Measurements from ENCODE around the gene YARS1.
A peak's percentile ranks its signal among the peaks of the same experiment; 100 is the strongest.

The YARS1 gene

DNA sequence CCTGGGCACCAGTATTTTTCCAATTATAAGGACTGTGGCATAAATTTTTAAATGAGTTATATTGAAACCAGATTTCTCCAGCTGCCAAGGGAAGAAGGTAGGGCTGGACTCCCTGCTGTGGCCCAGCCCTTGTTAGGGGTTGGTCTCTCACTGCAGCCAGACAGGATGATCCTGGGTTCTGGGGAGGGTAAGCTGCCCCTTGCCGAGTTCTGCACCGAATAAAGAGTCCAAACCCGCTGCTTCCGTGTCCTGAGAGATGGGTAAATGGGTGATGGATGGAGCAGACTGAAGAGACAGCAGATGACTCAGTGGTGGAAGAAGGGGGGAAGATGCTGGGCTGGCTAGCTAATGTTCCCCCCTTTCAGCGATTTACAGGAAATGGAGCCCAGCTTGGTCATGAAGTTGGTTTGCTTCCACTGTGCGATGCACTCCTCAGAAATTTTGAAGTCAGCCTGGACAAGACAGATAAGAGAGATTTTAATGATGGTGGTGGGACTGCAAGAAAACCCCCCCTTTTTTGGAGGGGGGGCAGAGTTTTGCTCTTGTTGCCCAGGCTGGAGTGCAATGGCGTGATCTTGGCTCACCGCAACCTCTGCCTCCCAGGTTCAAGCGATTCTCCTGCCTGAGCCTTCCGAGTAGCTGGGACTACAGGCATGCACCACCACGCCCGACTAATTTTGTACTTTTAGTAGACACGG is 41.4 kb downstream of the YARS1 start:
- DNase-seq, result no peak

DNA sequence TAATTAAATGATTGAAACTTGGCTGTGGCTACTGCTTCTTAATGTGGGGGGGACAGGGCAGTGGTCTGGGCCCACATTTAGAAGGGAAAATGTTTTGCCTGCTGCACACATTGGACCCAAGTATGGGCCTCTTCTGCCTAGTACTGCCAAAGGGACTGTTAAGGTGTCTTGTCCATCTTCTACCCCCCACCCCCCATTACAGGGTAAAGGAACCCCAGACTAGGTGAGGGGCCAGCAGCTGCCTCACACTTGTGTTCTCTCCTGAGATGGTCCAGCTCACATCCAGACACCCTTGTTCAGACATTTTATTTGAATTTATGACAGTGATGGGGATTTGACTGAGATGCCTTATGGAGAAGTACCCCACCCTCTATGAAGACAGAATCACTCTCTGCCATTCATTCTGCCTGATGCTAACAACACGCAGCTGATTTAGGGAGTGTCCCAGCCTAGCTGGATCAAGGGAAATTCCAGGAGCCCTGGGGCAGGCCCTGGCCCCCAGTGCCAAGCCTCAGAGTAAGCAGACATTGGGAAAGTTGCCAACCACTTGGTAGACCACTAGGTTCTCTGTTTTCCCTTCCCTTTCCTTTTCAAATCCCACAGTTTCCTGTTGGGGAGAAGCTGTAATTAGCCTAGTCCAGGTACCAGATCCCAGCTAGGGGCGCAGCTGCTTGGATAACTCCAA is 42.1 kb downstream of the YARS1 start:
- DNase-seq, result no peak

DNA sequence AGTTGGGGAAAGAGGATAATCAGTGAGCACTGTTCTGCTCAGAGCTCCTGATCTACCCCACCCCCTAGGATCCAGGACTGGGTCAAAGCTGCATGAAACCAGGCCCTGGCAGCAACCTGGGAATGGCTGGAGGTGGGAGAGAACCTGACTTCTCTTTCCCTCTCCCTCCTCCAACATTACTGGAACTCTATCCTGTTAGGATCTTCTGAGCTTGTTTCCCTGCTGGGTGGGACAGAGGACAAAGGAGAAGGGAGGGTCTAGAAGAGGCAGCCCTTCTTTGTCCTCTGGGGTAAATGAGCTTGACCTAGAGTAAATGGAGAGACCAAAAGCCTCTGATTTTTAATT is 42.7 kb downstream of the YARS1 start:
- no peak for DNase-seq

DNA sequence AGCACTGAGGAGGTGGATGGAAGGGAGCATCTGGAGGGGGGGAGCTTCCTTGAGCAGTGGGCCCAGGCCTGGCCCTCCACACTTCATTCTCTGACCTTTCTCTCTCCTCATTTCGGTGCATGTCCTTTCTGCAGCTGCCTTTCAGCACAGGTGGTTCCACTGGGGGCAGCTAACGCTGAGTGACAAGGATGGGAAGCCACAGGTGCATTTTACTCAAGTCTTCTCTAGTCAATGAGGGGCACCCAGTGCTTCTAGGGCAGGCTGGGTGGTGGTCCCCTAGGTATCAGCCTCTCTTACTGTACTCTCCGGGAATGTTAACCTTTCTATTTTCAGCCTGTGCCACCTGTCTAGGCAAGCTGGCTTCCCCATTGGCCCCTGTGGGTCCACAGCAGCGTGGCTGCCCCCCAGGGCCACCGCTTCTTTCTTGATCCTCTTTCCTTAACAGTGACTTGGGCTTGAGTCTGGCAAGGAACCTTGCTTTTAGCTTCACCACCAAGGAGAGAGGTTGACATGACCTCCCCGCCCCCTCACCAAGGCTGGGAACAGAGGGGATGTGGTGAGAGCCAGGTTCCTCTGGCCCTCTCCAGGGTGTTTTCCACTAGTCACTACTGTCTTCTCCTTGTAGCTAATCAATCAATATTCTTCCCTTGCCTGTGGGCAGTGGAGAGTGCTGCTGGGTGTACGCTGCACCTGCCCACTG is 43.2 kb downstream of the YARS1 start:
- no peak for DNase-seq

DNA sequence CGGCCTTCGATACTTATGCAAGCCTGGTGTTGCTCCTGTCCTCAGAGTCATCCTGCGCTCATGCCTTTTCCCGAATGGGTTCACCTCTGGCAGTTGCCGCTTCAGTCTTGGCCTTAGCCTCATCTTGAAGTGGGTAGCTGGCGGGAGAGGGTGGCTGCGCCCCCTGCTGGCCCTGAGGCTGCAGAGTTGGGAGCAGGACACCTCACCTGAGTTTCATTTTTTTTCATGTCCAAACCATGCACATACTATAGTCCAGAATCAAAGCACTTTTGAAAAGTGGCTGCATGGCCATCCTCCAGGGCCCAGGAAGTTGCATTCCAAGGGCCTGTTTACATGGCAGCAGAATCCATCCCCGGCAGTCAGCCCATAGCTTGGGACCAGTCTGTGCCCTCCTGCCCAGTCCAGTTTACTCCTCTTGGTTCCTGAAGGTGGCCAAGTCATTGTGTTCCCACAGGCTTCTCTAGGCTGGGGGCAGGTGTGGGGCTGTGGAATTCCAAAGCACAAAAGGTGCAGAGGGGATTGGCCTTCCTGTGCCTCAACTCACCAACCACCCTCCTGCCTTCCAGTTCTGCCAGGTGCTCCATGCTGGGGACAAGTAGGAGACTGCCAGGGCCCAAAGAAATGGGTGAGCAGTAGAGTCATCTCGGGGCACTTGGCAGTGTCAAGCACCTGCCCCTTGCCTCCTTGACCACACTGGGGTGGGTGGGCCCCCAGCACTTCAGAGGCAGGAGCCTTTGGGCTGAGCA is 44.0 kb downstream of the YARS1 start:
- DNase-seq, result peak; percentile 78

DNA sequence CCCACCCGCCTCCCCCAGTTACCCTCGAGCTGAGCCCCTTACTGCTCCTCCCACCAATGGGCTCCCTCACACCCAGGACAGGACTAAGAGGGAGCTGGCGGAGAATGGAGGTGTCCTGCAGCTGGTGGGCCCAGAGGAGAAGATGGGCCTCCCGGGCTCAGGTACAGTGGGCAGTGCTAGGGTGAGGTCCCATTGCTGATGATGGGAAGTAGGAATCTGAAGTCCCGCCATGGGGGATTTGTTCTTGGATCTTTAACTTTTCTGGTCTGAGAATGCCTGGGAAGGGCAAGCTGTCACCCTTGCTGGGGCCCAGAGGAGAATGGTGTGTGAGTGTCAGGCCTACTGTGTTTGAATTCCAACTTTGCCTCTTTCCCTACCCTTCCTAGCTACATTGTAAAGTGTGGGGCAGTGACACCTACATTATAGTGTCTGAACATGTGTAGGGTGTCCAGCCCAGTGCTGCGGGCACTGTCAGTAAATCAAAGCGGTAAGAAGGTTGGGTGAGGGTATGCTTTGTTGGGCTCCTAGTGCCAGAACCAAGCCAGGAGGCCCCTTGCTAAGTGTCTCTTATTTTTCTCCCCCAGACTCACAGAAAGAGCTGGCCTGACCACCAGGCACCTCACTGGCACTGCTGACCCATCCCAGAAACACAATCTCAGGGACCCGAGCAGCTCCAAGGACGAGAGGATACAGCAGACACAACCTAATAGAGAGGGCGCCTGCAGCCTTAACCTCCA is 44.7 kb downstream of the YARS1 start:
- no peak for DNase-seq

DNA sequence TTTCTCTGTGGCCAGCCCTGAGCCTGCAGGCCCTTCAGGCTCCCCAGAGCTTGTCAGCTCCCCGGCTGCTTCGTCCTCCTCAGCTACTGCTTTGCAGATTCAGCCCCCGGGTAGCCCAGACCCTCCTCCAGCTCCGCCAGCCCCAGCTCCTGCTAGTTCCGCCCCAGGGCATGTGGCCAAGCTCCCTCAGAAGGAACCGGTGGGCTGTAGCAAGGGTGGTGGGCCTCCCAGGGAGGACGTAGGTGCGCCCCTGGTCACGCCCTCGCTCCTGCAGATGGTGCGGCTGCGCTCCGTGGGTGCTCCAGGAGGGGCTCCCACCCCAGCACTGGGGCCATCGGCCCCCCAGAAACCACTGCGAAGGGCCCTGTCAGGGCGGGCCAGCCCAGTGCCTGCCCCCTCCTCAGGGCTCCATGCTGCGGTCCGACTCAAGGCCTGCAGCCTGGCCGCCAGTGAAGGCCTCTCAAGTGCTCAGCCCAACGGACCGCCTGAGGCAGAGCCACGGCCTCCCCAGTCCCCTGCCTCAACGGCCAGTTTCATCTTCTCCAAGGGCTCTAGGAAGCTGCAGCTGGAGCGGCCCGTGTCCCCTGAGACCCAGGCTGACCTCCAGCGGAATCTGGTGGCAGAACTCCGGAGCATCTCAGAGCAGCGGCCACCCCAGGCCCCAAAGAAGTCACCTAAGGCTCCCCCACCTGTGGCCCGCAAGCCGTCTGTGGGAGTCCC is 45.4 kb downstream of the YARS1 start:
- no peak for DNase-seq

DNA sequence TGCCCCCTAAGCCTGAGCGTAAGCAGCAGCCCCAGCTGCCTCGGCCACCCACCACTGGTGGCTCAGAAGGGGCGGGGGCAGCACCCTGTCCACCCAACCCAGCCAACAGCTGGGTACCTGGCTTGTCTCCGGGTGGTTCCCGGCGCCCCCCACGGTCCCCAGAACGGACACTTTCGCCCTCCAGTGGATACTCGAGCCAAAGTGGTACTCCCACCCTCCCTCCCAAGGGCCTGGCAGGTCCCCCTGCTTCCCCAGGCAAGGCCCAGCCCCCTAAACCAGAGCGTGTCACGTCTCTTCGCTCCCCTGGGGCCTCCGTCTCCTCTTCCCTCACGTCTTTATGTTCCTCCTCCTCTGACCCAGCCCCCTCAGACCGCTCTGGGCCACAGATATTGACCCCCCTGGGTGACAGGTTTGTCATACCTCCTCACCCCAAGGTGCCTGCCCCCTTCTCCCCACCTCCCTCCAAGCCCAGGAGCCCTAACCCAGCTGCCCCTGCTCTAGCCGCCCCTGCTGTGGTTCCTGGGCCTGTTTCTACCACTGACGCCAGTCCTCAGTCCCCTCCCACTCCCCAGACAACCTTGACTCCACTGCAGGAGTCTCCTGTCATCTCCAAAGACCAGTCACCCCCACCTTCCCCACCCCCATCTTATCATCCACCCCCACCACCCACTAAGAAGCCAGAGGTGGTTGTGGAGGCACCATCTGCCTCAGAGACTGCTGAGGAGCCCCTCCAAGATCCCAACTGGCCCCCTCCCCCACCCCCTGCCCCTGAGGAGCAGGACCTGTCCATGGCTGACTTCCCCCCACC is 46.2 kb downstream of the YARS1 start:
- no peak for DNase-seq

DNA sequence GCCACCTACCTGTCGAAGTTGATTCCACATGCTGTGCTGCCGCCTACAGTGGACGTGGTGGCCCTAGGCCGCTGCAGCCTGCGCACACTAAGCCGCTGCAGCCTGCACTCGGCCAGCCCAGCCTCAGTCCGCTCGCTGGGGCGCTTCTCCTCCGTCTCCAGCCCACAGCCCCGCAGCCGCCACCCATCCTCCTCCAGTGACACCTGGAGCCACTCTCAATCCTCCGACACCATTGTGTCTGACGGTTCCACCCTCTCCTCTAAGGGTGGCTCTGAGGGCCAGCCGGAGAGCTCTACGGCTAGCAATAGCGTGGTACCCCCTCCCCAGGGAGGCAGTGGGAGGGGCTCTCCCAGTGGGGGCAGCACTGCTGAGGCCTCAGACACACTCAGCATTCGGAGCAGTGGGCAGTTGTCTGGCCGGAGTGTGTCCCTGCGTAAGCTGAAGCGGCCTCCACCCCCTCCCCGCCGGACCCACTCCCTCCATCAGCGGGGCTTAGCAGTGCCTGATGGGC is 46.9 kb downstream of the YARS1 start:
- DNase-seq, result no peak

DNA sequence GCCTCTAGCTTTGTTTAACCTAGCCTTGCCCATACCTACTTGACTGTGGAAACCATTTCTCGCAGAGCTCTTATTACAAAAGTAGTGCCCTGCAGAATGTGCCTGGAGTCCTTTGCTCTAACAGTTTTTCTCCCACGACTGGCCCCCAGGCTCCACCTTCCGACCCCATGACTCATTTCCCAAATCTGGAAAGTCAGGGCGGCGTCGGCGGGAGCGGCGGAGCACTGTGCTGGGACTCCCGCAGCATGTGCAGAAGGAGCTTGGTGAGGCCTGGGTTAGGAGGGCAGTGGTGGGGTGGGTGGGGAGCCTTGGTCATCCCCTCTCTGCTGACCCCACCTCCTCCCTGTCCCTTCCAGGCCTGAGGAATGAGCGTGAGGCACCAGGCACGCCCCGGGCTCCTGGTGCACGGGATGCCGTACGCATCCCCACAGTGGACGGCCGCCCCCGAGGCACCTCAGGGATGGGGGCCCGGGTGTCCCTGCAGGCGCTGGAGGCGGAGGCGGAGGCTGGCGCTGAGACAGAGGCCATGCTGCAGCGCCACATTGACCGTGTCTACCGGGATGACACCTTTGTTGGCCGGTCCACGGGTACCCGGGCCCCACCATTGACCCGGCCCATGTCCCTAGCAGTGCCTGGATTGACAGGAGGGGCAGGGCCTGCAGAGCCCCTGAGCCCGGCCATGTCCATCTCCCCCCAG is 47.5 kb downstream of the YARS1 start:
- no peak for DNase-seq

DNA sequence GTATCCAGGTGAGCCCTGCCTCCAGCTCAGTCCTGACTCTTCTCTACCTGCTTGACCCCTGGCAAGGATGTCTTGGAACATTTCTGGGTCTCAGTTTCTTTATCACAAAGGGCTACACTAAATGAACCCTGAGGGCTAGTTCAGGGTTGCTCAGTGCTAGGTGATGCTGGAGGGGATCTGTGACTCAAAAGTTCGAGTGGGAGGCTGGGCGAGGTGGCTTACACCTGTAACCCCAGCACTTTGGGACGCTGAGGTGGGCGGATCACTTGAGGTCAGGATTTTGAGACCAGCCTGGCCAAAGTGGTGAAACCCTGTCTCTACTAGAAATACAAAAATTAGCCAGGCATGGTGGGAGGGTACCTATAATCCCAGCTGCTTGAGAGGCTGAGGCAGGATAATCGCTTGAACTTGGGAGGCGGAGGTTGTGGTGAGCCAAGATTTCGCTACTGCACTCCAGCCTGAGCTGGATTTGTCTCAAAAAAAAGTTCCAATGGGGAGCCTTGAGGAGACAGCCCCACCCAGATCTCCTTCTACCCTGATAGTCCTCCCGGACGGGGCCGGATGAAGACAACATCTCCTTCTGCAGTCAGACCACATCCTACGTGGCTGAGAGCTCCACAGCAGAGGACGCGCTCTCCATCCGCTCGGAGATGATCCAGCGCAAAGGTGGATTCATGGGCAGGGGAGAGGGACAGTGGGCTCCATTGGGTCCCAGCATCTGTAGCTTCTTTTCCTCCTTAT is 48.9 kb downstream of the YARS1 start:
- DNase-seq, result no peak

DNA sequence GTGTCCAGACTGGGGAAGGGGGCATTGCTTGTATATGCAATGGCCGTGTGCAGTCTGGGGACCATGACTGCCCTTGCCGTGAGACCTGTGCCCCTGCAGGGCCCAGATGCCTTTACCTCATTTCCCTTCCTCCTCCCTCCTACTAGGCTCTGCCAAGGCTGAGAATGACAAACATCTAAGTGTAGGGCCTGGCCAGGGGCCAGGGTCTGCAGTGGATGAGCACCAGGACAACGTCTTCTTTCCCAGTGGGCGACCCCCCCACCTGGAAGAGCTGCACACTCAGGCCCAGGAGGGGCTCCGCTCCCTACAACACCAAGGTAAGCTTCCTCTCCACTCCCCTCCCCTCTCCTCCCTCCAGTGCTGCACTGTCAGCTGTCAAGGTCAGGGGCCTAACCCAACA is 49.5 kb downstream of the YARS1 start:
- no peak for DNase-seq

DNA sequence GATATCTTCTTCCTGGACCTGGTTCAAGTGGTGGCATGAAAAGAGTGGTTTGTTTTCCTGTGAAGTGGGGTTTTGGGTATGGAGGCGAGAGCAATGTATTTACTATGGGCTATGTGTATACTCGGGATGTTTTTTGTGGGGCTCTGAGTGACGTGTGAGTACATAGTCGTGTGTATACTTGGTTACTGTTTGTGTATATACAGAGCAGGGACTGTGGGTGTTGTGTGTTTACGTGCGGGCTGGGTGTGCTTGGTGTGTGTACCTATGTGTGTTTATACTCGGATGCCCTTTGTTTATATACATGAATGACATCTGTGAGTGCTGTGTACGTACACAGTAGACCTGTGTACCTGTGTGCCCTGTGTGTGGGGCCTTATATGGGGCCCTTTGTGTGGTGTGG is 50.0 kb downstream of the YARS1 start:
- DNase-seq, result no peak

DNA sequence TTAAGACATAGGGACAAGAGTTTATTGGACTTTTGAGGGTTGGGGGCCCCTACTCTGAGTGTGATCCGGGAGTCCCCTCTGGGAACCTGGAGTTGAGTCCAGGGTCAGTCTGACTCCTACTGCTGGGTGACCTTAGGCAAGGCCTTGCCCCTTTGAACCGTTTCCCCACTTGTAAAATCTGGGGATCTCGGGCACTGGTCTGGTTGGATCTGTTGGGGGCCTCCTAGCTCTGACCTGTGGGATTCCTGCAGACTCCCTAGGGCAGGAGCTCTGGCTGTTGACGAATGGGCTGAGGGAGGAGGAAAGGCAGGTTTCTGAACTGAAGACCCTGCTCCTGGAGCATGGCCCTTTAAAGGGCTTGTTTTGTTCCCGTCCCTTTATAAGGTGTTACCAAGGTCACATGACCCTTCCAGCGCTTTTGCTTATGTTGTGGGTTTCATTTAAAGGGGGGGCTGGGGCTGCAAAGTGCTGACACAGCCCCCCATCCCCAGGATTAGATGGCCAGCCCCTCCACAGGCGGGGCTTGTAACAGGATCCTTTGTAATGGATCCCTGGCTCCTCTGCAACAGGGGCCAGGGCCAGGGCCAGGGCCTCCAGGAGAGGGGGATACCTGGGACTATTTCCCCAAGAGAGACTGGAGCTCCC is 50.7 kb downstream of the YARS1 start:
- no peak for DNase-seq

DNA sequence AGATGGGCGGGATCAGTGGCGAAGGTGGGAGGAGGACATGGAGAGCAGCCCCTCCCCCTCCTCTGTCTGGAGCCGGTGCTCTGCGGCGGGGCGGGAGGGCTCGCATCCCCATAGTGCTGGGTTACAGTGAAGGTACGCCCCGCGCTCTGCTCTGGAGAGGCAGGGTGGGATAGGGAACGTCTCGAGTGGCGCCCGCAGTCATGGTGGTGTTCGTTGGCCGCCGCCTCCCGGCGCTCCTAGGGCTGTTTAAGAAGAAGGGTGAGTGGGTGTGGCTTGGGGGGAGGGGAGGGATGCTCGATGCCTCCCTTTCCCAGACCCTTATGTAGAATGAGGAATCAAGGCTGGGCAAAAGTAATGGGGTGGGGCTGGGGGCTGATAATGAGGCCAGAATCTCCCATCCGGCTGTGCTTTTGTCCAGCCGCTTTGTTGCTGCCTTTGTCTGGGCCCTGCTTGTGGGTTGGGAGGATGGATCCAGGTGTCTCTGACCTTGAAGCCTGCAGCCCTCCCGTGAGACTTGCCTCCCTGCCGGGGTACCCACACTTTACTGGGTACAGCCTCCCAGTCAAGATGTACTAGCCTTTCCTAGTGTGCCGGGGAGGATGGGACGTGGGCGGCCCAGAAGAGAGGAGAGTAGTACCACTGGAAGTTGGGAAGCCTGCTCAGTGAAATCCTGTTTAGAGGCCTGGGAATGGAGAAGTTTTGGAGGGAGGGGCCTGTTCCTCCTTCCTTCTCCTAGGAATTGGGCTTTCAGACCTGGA is 51.4 kb downstream of the YARS1 start:
- DNase-seq, result no peak

DNA sequence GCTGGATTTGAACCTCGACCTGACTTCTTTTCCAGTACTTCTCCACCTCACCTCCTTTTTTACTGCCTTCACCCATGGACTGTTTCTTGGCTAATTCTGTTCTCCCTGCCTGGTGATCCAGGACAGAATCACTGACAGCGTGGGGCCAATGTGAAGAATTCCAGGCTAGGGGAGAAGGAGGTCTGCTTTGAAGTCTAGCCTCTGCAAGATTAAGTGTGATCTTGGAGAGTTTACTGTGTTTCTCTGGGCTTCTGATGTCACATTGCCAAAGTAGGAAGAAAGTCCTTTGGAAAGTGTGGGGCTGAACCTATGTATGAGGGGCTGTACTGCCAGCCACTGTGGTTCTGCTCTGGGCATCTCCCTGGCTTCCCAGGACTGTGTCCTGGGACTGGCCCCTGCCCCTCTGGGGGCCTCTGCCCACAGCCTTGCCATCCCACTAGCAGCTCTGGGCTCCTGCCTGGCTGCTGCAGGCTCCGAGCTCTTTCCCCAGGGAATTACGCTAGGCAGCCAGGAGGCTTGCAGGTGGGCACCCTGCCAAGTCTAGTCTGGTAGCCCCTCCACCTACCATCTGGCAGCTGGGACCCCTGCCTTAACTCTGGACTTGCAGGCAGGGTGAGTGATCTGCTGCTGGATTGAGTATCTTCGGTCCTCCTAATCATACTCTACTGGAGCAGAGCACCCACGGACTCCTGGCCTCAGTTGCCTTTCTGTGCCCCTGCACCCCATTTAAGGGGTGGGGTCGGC is 52.2 kb downstream of the YARS1 start:
- no peak for DNase-seq

DNA sequence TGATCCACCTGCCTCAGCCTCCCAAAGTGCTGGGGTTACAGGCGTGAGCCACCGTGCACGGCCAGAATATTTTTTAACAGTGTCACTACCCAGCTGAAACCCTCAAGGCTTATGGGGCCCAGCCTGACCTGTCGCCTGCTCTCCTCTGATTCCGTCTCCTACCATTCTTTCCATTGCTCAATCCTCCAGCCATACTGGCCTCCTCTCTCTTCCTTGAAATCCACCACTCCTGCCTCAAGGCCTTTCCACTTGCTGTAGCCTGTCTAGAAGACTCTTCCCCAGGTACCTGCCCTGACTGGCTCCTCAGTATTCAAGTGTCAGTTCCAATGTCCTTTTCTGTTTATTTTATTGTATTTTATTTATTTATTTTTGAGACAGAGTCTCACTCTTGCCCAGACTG is 53.9 kb downstream of the YARS1 start:
- no peak for DNase-seq

DNA sequence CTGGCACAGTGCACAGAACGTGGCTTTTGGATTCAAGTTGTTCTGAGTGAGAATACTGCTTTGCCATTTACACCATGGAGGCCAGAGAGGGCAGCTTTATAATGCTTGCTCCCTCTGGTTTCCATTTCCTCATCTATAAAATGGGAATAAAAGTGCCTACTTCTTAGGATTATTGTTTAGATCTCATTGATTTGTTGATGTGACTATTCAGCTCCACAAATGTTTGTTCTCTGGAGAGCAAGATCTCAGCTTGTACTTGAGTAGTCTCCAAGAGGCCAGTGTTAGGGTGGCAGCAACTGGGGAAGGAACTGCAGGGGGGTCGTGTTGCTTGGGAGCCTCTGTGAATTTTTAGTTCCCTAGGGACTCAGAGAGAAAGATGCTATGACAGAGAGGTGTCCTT is 55.2 kb downstream of the YARS1 start:
- DNase-seq, result no peak

Data from stimulated activated CD4-positive, alpha-beta T cell treated with anti-CD3 and anti-CD28 coated beads, Interleukin-4, amount 100 ng/mL, for 1 hour (primary cell).